DND-41 (cell line): ENCODE measurements around the gene GART.

Experiments
- CTCF ChIP-seq: IDR thresholded peaks from 2 replicates; pipeline ENCODE4 v1.5.1; 2012; ENCODE audit warnings: borderline replicate concordance, low read length, moderate library complexity, mild to moderate bottlenecking; ENCODE audit not compliant: poor library complexity, severe bottlenecking; ENCODE audit errors: extremely low read depth
- EZH2 ChIP-seq: IDR thresholded peaks from 3 replicates; pipeline ENCODE4 v1.6.1; 2012; ENCODE audit warnings: borderline replicate concordance, low read depth, mild to moderate bottlenecking, moderate library complexity, low read length, inconsistent platforms; ENCODE audit not compliant: severe bottlenecking

- TF ChIP-seq CTCF (no peak), EZH2 (no peak)
These were observed 10.9 kb downstream of the GART start for GRCh38 chr21:33531007-33531406.
